MM.1S (cell line): ENCODE data around the gene LRP10.
"Not testable (repeated sequence)": the region's sequence is repeated elsewhere in the genome, so short reads cannot be mapped to it uniquely, and the experiment has no call there.

ENCODE experiments used
- DNase-seq: peaks from one replicate; pipeline ENCODE4 v3.0.0-alpha.2; 2015
- H2AFZ ChIP-seq: fragments of 300-600 bp; sonication (generic); 2 replicates; pipeline ENCODE4 v1.6.0; 2016; ENCODE audit warnings: antibody characterized with exemption, low read length
- H3F3A ChIP-seq: fragments of 300-600 bp; sonication (generic); 2 replicates; pipeline ENCODE4 v1.6.1; 2016; ENCODE audit warnings: mild to moderate bottlenecking, antibody characterized with exemption, low read length, moderate library complexity, mixed read lengths; ENCODE audit not compliant: insufficient read depth
- H3K27ac ChIP-seq: fragments of 300-600 bp; sonication (generic); 2 replicates; pipeline ENCODE4 v1.5.1; 2016; ENCODE audit warnings: mild to moderate bottlenecking, low read length
- H3K27me3 ChIP-seq: fragments of 300-600 bp; sonication (generic); replicated peaks from 2 replicates; pipeline ENCODE4 v1.6.0; 2016; ENCODE audit warnings: low read length; ENCODE audit not compliant: insufficient read depth
- H3K36me3 ChIP-seq: fragments of 300-600 bp; sonication (generic); replicated peaks from 2 replicates; pipeline ENCODE4 v1.6.1; 2016; ENCODE audit warnings: mild to moderate bottlenecking, low read length, mixed read lengths; ENCODE audit not compliant: insufficient read depth
- H3K4me1 ChIP-seq: fragments of 300-600 bp; sonication (generic); 2 replicates; pipeline ENCODE4 v1.6.1; 2016; ENCODE audit warnings: low read length, mixed read lengths
- H3K4me2 ChIP-seq: fragments of 300-600 bp; sonication (generic); 2 replicates; pipeline ENCODE4 v1.6.0; 2016; ENCODE audit warnings: low read depth, low read length
- H3K4me3 ChIP-seq: fragments of 300-600 bp; sonication (generic); 2 replicates; pipeline ENCODE4 v1.5.1; 2016; ENCODE audit warnings: low read length, mixed read lengths
- H3K79me2 ChIP-seq: fragments of 300-600 bp; sonication (generic); 2 replicates; pipeline ENCODE4 v1.6.1; 2016; ENCODE audit warnings: mixed run types, low read length, mixed read lengths
- H3K9ac ChIP-seq: fragments of 300-600 bp; sonication (generic); 2 replicates; pipeline ENCODE4 v1.6.1; 2016; ENCODE audit warnings: low read length, mixed read lengths
- H3K9me2 ChIP-seq: fragments of 300-600 bp; sonication (generic); replicated peaks from 2 replicates; pipeline ENCODE4 v1.6.1; 2016; ENCODE audit warnings: mild to moderate bottlenecking, low read length, mixed read lengths; ENCODE audit not compliant: insufficient read depth
- H3K9me3 ChIP-seq: fragments of 300-600 bp; sonication (generic); replicated peaks from 2 replicates; pipeline ENCODE4 v1.6.1; 2016; ENCODE audit warnings: mild to moderate bottlenecking, low read length, mixed read lengths; ENCODE audit not compliant: insufficient read depth
- H4K20me1 ChIP-seq: fragments of 300-600 bp; sonication (generic); 2 replicates; pipeline ENCODE4 v1.6.1; 2016; ENCODE audit warnings: mild to moderate bottlenecking, low read length, moderate library complexity, mixed read lengths; ENCODE audit not compliant: insufficient read depth
- EZH2 ChIP-seq: fragments of 300-600 bp; sonication (generic); optimal IDR thresholded peaks from 2 replicates; pipeline ENCODE3; 2017; ENCODE audit warnings: low read depth, mild to moderate bottlenecking, antibody characterized with exemption, low read length, mixed read lengths
- EZH2phosphoT487 ChIP-seq: fragments of 300-600 bp; sonication (generic); IDR thresholded peaks from 2 replicates; pipeline ENCODE4 v1.6.1; 2018; ENCODE audit warnings: antibody characterized with exemption, low read length
- TF ChIP-seq, protein P1 (sequence below): fragments of 300-600 bp; sonication (generic); IDR thresholded peaks from 2 replicates; pipeline ENCODE4 v1.5.1; 2016; ENCODE audit warnings: antibody characterized with exemption, low read length, mixed read lengths

Gene LRP10

DNA sequence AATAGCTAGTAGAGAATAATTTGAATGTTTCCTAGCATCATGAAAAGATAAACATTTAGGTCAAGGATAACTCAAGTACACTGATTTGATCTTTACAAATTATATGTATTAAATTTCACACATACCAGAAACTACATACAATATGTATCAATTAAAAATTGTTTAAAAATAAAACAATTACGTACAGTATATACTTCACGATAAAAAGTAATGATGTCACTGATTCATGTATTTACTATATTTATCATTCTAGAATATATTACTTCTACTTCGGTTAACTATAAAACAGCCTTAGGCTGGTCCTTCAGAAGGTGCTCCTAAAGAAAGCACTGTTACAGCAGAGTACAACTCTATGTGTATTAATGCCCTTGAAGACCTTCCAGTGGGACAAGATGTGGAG, 35.9 kb downstream of the LRP10 start:
- H3K4me2 ChIP-seq = no peak overlapping the region
- TF ChIP-seq EZH2phosphoT487 = no peak
- TF ChIP-seq EZH2 = no peak
- TF ChIP-seq, protein P1, sequence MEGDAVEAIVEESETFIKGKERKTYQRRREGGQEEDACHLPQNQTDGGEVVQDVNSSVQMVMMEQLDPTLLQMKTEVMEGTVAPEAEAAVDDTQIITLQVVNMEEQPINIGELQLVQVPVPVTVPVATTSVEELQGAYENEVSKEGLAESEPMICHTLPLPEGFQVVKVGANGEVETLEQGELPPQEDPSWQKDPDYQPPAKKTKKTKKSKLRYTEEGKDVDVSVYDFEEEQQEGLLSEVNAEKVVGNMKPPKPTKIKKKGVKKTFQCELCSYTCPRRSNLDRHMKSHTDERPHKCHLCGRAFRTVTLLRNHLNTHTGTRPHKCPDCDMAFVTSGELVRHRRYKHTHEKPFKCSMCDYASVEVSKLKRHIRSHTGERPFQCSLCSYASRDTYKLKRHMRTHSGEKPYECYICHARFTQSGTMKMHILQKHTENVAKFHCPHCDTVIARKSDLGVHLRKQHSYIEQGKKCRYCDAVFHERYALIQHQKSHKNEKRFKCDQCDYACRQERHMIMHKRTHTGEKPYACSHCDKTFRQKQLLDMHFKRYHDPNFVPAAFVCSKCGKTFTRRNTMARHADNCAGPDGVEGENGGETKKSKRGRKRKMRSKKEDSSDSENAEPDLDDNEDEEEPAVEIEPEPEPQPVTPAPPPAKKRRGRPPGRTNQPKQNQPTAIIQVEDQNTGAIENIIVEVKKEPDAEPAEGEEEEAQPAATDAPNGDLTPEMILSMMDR = no peak
- no peak overlapping the region for H3K9ac ChIP-seq
- H3K9me2 ChIP-seq = no peaks in the 10 kb centered on the region
- no peaks in the 10 kb centered on the region for H3K9me3 ChIP-seq
- DNase-seq = no peak
- H3F3A ChIP-seq = no peaks in the 10 kb centered on the region
- no peak overlapping the region for H2AFZ ChIP-seq
- no peaks in the 10 kb centered on the region for H4K20me1 ChIP-seq
- no peaks in the 10 kb centered on the region for H3K4me1 ChIP-seq
- H3K4me3 ChIP-seq = no peak overlapping the region
- H3K27me3 ChIP-seq = no peaks in the 10 kb centered on the region
- no peaks in the 10 kb centered on the region for H3K36me3 ChIP-seq
- peaks cover 17% of the 10 kb centered on the region for H3K79me2 ChIP-seq
- no peak overlapping the region for H3K27ac ChIP-seq

- H3K4me2 ChIP-seq = no peak overlapping the region
These were observed 37.1 kb downstream of the LRP10 start for GRCh38 chr14:22908601-22909000.

DNA sequence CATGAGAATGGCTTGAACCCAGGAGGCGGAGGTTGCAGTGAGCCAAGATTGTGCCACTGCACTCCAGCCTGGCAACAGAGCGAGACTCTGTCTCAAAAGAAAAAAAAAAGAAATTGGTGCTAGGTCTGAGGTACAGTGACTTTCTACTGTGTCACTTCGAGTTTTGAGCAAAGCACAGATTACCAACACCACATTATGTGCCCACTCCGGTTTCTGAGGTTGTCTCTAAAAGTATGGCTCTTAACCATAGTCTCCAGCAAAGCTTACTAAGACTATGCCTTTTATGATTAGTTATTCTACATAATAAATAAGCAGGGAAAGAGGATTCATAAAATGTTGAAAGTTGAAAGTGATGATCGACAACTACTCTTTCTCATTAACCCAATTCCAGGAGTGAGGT, 39.4 kb downstream of the LRP10 start:
- Histone ChIP-seq H3K4me2 (no peak overlapping the region), H4K20me1 (no peaks in the 10 kb centered on the region), H3K4me1 (no peaks in the 10 kb centered on the region), H3K79me2 (peaks cover 43% of the 10 kb centered on the region), H3K27me3 (no peaks in the 10 kb centered on the region), H3K9me2 (no peaks in the 10 kb centered on the region), H3K4me3 (no peak overlapping the region), H3K36me3 (no peaks in the 10 kb centered on the region), H3K9me3 (no peaks in the 10 kb centered on the region), H3K9ac (no peak overlapping the region), H3F3A (no peaks in the 10 kb centered on the region), H2AFZ (no peak overlapping the region), H3K27ac (no peak overlapping the region)
- TF ChIP-seq EZH2 (no peak), EZH2phosphoT487 (no peak)
- TF ChIP-seq, protein P1 = no peak
- DNase-seq = no peak

More at GRCh38 chr14:22908601-22909000, 37.1 kb downstream of the LRP10 start:
- Histone ChIP-seq H3K27ac (no peak overlapping the region), H3K9me3 (no peaks in the 10 kb centered on the region), H3K36me3 (no peaks in the 10 kb centered on the region), H3K9ac (no peak overlapping the region), H4K20me1 (no peaks in the 10 kb centered on the region), H3K4me3 (no peak overlapping the region), H3K79me2 (peaks cover 25% of the 10 kb centered on the region), H2AFZ (no peak overlapping the region), H3K4me1 (no peaks in the 10 kb centered on the region), H3F3A (no peaks in the 10 kb centered on the region), H3K27me3 (no peaks in the 10 kb centered on the region), H3K9me2 (no peaks in the 10 kb centered on the region)
- no peak for TF ChIP-seq EZH2phosphoT487
- TF ChIP-seq EZH2 = no peak
- TF ChIP-seq, protein P1 = no peak
- no peak for DNase-seq

DNA sequence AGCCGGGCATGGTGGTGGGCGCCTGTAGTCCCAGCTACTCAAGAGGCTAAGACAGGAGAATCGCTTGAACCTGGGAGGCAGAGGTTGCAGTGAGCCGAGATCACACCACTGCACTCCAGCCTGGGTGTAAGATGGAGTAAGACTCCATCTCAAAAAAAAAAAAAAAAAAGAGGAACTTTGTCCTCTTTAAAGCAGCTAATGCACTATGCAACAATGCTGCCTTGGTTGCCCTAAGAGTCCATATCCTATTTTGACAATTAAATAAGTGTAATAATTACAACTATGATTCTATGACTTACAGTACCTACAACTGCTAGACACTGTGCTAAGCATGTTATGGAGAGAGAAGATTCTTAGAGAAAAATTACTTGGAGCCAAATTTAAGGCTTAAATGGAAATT, 43.3 kb downstream of the LRP10 start:
- H3K36me3 ChIP-seq = not testable (repeated sequence)
- H3K79me2 ChIP-seq = peaks cover 71% of the 10 kb centered on the region

More for the DNA sequence above, 43.3 kb downstream of the LRP10 start:
- not testable (repeated sequence) for H3K9ac ChIP-seq, DNase-seq, H3K4me2 ChIP-seq, H4K20me1 ChIP-seq, H3K27me3 ChIP-seq, H3K9me3 ChIP-seq, H2AFZ ChIP-seq, H3K4me3 ChIP-seq, H3K4me1 ChIP-seq, H3F3A ChIP-seq, H3K27ac ChIP-seq, H3K9me2 ChIP-seq
